Stimulated activated CD4-positive, alpha-beta T cell treated with anti-CD3 and anti-CD28 coated beads, Interleukin-1b, Interleukin-23, amount 100 ng/mL, for 1 hour (primary cell): Measurements from ENCODE around the gene G6PC1.

Source experiments
- DNase-seq, 2 donors: peaks; one replicate each; pipeline ENCODE4 v3.0.0-alpha.2; 2020; ENCODE audit warnings: low read depth in 2 of 2

The G6PC1 gene

DNA sequence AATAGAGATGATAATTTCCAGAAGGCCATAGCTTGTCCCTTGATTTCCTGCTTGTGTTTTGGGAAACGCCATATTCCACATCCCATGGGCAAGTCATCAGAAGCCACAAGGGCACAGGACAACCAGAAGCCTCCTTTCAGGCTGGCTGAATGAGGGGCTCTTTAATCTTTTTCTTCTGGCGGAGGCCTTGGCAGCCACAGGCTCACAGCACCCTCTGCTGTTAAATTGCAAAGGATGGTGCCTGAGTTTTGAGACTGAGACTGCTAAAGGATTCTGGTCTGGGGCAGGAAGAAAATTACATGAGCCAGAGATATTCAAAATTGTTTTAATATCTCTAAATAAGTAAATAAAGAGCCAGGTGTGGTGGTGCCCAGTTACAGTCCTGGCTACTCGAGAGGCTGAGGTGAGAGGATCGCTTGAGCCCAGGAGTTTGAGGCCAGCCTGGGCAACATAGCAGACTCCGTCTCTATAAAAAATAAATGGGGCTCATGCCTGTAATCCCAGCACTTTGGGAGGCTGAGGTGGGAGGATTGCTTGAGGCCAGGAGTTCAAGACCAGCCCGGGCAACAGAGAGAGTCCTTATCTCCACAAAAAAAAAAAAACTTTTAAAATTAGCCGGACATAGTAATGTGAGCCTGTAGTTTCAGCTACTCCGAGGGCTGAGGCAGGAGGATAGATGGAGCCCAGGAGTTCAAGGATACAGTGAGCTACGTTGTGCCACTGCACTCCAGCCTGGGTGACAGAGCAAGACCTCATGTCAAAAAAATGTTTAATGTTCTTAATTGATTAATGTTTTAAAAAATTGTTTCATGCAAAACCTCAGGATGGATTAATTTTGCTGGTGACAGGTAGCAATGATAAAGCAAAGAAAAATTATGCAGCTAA lies 37.4 kb downstream of the G6PC1 start:
- DNase-seq: no peak

DNA sequence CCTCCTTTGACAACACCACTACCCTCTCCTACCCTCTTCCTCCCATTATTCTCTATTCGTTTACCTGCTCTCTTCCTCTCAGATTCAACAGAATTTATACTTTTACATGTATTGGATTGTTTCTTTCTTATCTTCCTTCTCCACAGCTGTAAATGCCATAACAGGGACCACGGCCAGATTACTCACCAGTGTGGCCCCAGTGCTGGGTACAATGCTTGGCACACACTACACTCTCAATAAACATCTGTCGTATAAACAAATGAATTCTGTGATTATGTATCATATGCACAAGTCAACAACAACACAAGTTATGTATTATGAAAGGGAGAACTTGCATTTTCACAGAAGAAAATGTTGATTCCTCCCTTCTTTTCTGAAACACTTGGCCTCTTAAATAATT lies 43.6 kb downstream of the G6PC1 start:
- no peak for DNase-seq

DNA sequence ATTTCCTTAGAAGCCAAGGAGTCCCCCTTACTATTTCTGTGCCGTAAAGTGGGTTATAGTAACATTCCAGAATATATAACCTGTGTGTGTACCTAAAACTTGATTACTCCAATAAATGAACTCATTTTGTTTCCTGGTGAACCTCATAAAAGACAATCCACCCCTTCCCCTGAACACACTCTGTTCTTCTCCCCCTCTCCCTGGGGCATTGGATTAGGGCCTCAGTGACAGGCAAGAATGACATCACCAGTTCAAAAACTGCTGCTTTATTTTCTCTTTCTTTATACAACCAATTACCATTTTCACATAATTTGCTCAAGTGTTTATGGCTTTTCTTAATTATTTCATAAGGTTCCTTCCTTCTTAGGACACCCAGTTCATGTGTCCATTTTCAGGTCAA lies 46.2 kb downstream of the G6PC1 start:
- no peak for DNase-seq

DNA sequence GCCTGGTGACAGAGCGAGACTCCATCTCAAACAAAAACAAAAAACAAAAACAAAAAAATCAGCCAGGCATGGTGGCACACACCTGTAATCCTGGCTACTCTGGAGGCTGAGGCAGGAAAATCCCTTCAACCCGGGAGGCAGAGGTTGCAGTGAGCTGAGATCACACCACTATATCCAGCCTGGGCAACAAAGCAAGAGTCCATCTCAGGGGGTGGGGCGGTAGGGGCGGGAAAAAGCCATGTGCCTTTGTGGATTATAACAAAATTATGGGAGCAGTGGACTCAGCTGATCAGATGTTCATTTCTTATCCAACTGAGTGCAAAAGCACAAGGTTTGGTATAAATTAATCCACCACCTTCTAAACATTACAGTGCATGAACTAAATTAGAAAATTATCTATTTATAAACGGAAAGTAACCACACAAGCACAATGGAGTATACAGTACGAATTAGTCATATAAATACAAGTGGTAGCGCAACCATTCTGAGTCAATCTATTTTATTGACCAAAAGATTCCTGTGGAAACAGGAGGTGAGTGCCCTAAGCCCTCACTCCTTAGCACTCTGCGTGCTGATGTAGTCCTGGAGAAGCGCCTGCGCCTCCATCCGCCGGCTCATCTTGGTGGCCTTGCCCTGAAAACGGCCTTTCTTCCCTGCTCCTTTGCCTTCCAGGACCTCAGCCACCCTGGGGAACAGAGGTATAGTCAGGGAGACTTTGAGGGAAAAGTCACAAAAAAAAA lies 49.6 kb downstream of the G6PC1 start:
- no peak for DNase-seq
